ENCODE results near the gene METAP1D.
"Not testable (repeated sequence)": the region's sequence is repeated elsewhere in the genome, so short reads cannot be mapped to it uniquely, and the experiment has no call there.

Gene METAP1D

DNA sequence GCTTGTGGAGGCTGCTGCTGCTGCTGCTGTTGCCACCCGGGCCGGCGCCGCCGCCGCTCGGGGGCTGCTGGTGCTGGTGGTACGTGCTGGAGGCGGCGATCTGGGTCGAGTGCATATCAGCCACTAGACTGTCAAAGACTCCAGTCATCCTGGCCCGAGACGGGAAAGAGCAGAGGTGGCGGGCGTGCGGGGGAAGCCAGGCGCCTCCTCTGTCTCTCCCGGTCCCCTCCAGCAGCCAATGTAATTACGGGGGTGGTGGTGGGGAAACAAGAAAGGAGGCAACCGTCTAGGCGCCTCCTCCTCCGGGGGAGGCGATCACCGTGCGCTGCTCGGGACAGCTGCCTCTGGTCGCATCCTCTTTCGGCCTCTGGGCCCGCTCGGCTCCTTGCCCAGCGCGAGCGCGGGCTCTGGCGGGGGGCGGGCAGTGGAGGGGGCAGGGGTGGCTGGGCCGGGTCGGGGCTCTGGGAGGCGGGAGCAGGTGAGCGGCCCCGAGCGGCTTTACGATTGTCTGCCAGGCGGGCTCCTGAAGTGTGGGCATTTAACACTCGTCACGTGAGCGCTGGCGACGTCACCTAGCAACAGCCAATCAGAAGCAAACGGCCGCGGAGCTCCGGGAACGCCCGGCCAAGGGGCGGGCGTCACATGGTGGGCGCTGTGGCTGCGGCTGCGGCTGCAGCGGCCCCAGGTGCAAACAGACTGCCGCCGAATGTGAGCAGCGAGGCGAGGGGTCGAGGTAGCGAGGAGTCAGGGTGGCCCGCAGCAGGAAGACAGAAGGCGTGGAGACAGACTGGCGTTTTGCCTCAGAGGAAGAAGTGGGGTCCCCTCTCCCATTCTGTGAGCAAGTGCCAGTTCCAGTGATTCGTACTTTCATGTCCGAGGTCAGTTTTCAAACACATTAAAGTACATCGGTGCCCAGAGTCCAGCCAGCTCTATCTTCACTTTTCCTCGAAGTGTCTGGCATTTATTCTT is 102.9 kb downstream of the METAP1D start, which contains the start of gene DLX2:
Gene DLX2 (minus strand): TSS at position 510 of the 969 bp plus-strand sequence. CDS start 362 bp downstream, at position 148.
- peak; percentile 97 for DNase-seq (ENCODE audit: low spot score)

DNA sequence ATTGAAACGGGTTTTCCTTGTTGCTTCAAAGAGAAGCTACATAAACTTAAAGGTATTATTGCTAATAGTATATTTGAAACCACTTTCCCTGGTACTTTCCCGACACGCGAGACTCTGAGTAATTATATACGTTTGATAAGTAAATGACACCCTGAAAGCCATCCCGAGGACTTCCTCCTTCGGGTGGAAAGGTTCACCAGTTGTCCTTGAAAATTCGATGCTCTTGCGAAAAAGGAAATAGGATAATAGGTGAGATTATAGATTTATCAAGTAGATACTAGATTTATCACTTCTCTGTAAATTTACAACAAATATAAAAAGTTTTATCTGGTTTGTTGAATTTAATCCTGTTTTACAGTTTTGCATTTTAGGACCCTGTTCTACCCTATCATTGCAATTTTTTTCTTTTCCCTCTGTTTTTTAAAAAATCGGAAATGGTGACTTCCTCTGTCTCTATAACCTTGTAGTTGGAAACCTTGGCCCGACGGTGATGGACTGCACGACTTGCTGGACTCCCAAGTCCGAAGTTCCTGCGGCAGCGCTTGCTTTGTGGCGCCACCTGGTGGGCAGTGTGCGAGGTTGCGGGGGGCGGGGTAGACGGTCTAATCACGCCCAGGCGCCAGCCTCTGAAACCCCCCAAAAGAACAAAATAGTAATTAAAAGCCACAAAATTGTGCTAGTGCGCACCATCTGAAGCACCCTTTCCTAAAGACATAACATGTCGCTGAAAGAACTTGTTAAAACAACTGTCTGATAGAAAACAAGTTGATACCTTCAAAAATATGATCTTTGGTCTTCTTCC is 103.9 kb downstream of the METAP1D start:
- peak; percentile 96 for DNase-seq (ENCODE audit: low spot score)

DNA sequence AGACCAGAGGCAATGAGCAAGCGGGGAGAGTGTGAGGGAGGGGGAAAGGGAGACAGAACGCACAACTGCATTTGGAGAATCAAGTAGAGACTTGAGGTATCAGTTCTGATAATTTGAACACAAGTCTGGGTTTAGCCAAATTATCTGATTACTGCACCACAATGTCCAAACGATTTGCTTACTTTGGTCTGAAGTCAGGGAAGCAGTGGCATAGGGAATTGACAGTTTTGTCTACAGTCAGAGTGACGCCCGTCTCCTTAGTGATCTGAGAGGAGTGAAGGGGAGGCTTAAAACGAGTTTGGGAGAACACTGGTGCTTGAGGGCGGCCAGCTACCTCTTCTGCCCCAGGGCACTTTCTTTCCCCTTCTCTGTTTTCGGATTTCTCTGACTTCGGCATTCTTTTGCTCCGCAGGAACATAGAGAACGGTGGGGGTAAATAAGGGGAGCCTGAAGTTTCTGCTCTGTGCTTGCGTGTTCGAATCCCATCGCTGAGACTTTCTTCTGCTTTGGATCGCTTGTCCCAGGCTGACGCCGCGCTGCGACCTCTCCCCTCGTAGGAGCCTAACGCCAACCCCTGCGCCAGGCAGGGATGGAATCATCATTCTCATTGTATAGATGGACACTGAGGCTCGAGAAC is 105.8 kb downstream of the METAP1D start:
- DNase-seq (ENCODE audit: low spot score), result no peak

DNA sequence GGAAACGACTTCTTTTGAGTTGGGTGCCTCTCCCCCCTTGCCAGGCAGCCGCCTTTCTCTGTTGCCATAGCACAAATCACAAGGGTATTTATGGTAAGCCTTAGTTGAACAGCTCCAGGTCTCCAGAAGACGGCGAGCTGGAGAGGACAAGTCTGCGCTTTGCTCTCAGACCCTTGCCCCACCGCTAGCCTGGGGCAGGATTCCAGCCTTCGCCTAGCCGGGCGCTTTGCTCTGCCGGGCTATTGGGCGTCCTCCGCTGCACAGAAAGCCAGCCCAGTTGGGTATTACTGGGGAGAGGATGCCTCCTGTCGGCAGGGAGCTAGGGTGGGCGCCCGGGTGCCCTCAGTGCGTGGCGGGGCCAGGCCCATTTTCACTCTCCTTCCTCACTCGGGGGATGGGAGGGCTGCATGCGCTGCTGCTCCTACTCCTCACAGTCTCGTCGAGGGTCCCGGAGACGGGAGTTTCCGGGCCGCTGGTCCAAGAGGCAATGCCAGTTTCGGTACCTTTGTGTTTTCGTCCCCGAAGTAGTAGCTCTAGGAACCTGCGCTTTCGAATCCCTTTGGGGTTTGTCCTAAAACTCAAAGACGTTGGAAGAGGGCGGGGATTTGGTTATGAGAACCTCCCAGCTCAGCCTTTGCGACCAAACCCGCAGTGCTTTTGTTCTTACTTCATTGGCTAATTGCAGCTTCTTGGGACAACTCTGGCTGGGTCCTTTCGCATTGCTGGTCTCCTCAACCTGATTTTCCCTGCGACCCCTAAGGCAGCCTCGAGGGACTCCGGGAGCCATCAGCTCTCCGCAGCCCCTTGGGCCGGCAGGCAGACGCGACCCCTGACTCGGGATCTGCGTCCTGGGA is 106.6 kb downstream of the METAP1D start:
- peak; percentile 83 for DNase-seq (ENCODE audit: low spot score)

DNA sequence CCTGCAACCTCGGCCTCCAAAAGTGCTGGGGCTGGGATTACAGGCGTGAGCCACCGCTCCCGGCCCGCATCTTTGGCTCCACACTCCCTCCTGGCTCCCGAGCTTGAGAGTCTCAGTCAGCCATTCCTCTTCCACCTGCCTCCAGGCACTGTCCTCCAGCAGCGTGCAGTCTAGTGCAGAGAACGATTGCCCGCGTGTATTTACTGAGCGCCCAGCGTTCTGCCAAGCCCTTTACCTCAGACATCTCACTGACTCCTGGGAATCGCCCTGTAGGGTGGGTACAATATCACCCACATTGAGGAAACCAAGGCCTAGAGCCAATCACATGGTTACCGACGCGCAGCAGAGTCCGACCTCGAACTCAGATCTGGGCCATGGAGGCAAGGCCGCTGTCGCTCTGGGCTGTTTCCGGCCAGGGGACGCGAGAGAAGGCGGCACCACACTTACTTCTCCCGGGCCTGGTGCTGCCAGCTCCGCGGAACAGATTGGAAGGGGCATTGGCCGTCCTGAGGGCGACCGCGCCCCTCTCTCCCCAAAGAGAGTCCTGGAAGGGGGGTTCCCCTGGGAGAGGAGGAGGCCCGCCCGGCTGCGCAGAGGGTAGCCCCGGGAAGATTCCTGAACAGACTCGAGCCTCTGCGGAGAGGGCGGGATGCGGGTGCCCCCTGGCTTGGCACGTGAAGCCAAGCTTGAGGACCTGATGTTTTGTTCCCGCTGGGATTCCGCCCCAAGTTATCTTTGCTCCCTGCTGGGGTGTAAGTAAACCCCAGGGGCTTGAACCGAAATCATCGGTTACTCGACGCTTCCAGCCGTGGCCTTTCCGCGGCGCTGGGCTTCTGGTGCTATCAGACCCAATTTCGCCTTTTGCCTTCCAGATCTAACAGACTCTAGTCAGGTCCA is 108.2 kb downstream of the METAP1D start:
- no peak for DNase-seq (ENCODE audit: low spot score)

DNA sequence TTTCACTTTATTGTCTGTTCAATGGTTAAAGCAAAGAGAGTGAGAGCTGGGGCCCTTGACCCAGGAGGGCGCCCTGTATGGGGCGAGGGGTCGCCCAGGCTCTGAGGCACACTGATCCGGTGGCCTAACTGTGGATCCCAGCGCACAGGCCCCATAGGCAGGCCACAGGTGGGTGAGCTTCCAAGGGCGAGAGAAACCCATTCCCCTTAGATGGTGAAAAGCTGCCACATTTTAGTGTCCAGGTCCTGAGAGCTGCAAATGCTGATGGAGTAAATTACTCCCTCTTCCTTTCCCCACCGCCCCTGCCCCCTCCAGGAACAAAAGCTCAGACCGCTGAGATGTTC is 108.8 kb downstream of the METAP1D start:
- DNase-seq (ENCODE audit: low spot score), result no peak

DNA sequence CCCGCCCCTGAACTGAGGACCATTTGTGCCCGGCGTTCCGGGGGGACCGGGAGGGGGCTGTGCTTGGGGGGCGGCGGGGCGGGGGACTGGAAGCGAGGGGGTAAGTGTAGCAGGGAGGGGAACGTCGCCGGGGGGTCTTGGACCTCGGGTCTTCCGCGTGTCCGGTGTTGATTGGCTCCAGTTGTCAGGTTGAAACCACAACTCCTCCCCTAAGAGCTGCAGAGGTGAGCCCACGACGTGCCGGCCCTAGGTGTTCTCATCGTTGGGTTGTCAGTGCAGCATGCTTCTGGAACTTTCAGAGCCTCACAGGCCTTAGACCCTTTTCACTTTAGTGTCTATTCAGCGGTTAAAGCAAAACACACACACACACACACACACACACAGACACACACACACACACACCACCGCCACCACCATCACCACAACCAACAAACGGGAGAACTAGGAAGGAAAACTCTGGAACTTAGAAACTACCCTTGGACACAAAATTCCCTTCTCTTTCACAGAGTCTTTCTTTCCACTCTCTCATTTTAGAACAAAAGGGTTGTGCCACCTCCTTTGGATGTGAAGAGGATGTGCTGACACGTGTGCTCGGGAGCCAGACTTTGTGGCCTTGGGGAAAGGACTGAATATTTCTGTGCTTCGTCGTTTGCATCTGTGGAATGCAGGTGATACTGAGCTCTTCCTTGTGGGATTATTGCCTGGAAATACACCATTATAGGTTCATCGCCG is 109.7 kb downstream of the METAP1D start:
- DNase-seq (ENCODE audit: low spot score), result no peak

DNA sequence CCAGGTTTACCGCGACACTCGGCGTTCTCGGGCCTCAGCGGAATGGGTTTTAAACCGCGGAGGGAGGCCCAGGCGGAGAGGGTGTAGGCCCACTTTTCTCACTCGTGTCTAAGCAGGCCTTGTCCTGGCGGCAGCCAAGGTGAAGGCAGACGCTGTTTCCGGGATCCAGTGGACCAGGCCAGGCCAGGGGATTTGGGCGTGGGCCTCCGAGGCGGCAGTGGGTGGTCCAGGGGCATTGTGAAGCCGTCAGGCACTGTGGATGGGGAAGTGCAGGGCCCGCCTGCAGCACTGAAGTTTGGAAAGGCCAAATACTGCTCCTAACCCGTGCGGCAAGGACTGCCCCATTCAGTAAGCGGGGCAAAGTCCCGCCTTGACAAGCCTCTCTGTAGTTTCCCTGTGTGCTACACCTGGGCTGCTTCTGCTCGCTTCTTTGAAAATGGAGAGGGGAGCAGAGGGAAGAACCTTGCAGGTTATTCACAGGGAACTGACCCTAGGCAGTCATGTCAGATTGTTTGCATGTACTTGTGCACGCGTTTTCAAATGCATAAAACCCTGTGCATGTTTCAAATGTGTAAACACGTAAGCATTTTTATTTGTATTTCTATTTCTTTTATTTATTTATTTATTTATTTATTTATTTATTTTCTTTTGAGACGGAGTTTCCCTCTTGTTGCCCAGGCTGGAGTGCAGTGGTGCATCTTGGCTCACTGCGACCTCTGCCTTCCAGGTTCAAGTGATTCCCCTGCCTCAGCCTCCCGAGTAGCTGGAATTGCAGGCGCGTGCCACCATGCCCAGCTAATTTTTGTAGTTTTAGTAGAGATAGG is 110.4 kb downstream of the METAP1D start:
- no peak for DNase-seq (ENCODE audit: low spot score)

DNA sequence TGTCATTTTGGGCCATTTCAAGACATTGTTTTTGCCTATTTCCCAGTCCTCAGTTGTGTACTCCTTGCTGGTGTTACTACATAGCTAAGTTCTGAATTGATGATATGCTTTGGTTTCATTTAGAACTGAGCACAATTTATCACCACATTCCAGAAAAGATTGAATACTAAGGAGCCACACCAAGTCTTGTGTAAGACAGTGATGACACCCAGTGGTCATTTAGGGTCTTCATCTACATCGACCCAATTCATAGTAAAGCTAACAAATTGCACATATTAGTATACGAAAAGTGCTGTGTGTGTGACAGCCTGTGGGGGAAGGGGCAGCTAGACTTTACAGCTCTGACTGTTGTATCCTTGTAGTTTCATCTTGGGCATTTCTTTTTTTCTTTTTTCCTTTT is 113.9 kb downstream of the METAP1D start:
- no peak for DNase-seq (ENCODE audit: low spot score)

DNA sequence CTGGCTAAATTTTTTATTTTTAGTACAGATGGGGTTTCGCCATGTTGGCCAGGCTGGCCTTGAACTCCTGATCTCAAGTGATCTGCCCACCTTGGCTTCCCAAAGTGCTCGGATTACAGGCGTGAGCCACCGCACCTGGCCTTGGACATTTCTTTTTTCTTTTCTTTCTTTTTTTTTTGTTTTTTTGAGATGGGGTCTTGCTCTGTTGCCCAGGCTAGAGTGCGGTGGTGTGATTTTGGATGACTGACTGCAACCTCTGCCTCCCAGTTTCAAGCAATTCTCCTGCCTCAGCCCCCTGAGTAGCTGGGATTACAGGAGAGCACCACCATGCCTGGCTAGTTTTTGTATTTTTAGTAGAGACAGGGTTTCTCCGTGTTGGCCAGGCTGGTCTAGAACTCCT is 114.4 kb downstream of the METAP1D start:
- not testable (repeated sequence) for DNase-seq (ENCODE audit: low spot score)

DNA sequence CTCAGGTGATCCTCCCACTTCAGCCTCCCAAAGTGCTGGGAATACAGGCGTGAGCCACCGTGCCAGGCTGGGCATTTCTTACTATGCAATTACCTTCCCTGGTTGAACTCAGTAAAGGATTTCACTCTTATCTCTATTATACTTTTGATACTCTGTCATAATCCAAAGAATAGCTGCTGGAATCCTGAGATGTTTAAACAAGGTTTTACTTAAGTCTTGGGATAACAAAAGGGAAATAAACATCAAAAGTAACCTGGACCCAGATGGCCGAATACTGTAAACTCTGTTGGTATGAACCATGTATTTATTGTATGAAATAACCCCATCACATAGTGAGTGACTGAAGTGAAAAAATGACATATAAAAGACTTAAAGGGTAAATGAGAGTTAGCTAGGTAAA is 114.8 kb downstream of the METAP1D start:
- no peak for DNase-seq (ENCODE audit: low spot score)

DNA sequence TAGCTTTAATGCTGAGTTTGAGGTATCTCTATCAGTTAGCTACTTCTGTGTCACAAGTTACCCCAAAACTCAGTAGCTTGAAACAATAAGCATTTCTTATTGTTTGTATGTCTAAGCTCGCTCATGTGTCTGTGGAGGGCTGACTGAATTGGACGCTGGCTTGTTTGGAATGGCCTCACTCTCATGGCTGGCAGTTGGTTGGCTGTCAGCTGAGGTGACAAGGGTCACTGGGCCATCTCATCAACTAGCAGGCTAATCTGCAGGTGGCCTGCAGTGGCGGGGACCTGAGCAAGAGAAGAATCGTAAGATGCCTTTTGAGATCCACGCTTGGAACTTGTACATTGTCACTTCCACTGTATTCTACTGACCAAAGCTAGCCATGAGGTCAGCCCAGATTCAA is 116.4 kb downstream of the METAP1D start:
- no peak for DNase-seq (ENCODE audit: low spot score)

DNA sequence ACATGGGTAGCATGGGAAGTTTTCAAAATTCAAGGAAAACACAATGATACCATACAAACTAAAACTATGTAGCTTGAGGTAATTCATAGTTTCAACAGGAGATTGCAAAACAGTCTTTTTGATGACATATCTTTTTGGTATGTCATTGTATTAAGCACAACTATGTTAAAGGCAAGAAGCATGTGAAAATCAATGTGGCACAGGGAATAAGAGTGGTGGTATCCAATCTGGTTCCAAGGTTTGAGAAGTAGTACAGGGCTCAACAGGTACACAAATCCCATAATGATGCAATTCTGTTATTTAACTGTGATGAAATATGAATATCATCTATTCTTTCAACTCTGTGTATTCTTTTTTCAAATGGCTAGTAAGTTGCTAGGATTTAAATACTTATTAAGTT is 119.3 kb downstream of the METAP1D start:
- DNase-seq (ENCODE audit: low spot score), result no peak

DNA sequence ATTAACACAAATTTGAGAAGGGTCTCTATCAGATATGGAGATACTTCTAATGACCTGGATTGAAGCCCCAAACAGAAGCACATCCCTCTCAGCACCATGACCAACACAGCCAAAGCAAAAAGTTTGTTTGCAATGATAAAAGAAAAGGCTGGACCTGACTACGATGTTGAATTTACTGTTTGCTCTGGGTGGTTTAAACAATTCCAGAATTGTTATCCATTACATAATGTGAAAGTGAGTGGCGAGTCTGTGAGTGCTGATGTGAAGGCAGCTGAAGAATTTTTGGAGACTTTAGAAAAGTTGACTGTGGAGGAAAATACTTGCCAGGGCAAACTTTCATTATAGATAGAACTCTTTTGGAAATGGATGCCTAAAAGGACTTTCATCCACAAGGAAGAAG is 120.4 kb downstream of the METAP1D start:
- no peak for DNase-seq (ENCODE audit: low spot score)

DNA sequence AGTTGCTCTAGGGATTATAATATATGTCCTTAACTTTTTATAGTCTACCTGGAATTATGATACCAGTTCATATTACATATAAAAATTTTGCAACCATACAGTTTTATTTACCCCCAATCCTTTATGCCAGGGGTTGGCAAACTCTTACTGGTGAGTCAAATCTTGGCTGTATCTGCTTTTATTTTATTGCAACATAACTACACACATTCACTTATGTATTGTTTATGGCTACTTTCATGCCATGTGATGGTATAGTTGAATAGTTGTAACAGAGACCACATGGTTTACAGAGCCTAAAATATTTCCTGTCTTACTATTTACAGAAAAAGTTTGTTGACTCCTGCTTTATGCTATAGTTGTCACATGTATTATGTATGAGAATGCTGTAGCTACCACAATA is 128.7 kb downstream of the METAP1D start:
- no peak for DNase-seq (ENCODE audit: low spot score)

DNA sequence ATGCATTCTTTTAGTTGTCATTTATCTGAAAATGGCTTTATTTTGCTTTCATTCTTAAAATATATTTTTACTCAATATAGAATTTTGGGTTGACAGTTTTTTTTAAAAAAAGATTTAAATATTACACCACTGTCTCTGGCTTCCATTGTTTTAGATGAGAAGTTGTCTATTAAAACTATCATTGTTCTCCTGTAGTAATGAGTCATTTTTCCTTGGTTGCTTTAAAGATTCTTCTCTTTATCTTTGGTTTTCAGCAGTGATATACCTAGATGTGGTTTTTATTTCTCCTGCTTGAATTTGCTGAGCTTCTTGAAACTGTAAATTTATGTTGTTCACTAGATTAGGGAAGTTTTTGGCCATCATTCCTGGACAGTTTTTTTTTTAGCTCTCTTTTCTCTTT is 129.7 kb downstream of the METAP1D start:
- no peak for DNase-seq (ENCODE audit: low spot score)
